ENCODE data around the gene TTC21A. TPM values are rescaled to one million over a fixed set of nuclear protein-coding genes. Genes with fewer than 3 reads are reported as not detected.

Gene TTC21A
- total RNA-seq, 1 experiment from 2014 or later: 7.7 TPM

DNA sequence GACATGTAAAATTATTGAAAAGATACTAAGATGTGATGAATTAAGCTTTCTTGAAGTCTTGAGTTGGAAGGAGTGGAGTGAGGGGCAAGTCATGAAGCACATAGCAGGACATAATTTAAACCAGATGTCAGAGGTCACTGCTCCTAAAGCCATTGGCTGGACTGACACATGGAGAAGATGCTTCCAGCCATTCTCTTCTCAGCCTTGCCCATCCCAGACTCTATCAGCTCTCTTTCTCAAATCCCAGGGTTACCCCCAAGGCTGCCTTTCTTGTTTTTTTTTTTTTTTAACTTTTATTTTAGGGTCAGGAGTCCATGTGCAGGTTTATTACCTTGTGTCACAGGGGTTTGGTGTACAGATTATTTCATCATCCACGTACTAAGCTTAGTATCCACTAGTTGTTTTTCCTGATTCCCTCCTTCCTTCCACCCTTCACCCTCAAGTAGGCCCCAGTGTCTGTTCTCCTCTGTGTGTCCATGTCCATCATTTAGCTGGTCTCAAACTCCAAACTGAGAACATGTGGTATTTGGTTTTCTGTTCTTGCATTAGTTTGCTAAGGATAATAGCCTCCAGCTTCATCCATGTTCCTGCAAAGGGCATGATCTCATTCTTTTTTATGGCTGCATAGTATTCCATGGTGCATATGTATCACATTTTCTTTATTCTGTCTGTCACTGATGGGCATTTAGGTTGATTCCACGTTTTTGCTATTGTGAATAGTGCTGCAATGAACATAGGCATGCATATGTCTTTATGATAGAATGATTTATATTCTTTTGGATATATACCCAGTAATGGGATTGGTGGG, 66.0 kb downstream of the TTC21A start:
- Histone ChIP-seq H3K4me3 (ENCODE audit: low read depth in 2 of 2, low read length in 2 of 2) (no peak overlapping the region), H3K4me1 (ENCODE audit: control insufficient read depth, insufficient read depth, low read length) (peaks cover 7% of the 10 kb centered on the region; the same call in 1 of the 2 replicates), H3K36me3 (ENCODE audit: control insufficient read depth, insufficient read depth, low read length) (no peaks in the 10 kb centered on the region), H3K9me3 (ENCODE audit: control insufficient read depth, insufficient read depth, low read depth, low read length) (no peaks in the 10 kb centered on the region), H3K27ac (ENCODE audit: low read length) (no peak overlapping the region), H3K27me3 (ENCODE audit: control insufficient read depth, insufficient read depth, low read length) (no peaks in the 10 kb centered on the region)
- in situ Hi-C loops (cut with HindIII; ENCODE audit: low pct_unique_long_range_greater_than_20kb, low sequenced_read_pairs): no loop called here
- intact Hi-C loops (cut with micrococcal nuclease; ENCODE audit: unreplicated experiment): no loop called here
- DNase-seq (ENCODE audit: low read depth, low spot score): no peak
- POLR2A ChIA-PET: no interaction called here
- CTCF ChIA-PET: no interaction called here
- no TSS peak for BruUV-seq (replicated peaks)
- TF ChIP-seq POLR2AphosphoS5 (IDR thresholded peaks at IDR 0.05; ENCODE audit: low read depth, low read length) (no peak), CTCF (IDR thresholded peaks at IDR 0.05) (no peak), SIN3A (IDR thresholded peaks at IDR 0.05; ENCODE audit: borderline replicate concordance, insufficient read depth, low read depth, low read length) (no peak), TCF7L2 (IDR thresholded peaks at IDR 0.05; ENCODE audit: low read depth, low read length) (no peak)
- TF ChIP-seq, protein P1, sequence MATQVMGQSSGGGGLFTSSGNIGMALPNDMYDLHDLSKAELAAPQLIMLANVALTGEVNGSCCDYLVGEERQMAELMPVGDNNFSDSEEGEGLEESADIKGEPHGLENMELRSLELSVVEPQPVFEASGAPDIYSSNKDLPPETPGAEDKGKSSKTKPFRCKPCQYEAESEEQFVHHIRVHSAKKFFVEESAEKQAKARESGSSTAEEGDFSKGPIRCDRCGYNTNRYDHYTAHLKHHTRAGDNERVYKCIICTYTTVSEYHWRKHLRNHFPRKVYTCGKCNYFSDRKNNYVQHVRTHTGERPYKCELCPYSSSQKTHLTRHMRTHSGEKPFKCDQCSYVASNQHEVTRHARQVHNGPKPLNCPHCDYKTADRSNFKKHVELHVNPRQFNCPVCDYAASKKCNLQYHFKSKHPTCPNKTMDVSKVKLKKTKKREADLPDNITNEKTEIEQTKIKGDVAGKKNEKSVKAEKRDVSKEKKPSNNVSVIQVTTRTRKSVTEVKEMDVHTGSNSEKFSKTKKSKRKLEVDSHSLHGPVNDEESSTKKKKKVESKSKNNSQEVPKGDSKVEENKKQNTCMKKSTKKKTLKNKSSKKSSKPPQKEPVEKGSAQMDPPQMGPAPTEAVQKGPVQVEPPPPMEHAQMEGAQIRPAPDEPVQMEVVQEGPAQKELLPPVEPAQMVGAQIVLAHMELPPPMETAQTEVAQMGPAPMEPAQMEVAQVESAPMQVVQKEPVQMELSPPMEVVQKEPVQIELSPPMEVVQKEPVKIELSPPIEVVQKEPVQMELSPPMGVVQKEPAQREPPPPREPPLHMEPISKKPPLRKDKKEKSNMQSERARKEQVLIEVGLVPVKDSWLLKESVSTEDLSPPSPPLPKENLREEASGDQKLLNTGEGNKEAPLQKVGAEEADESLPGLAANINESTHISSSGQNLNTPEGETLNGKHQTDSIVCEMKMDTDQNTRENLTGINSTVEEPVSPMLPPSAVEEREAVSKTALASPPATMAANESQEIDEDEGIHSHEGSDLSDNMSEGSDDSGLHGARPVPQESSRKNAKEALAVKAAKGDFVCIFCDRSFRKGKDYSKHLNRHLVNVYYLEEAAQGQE (IDR thresholded peaks at IDR 0.05; ENCODE audit: insufficient read depth in 1 of 2, low read depth in 2 of 2, low read length in 1 of 2): no peak
- ATAC-seq: no peak

- no peak for DNase-seq (ENCODE audit: low read depth, low spot score)
- Histone ChIP-seq H3K4me3 (ENCODE audit: low read depth in 2 of 2, low read length in 2 of 2) (no peak overlapping the region), H3K27me3 (ENCODE audit: control insufficient read depth, insufficient read depth, low read length) (no peaks in the 10 kb centered on the region), H3K4me1 (ENCODE audit: control insufficient read depth, insufficient read depth, low read length) (peaks cover 9% of the 10 kb centered on the region), H3K9me3 (ENCODE audit: control insufficient read depth, insufficient read depth, low read depth, low read length) (no peaks in the 10 kb centered on the region), H3K36me3 (ENCODE audit: control insufficient read depth, insufficient read depth, low read length) (no peaks in the 10 kb centered on the region), H3K27ac (ENCODE audit: low read length) (no peak overlapping the region)
- ATAC-seq: no peak
- CTCF ChIA-PET: no interaction called here
- intact Hi-C loops (cut with micrococcal nuclease; ENCODE audit: unreplicated experiment) (no loop called here), in situ Hi-C loops (cut with HindIII; ENCODE audit: low pct_unique_long_range_greater_than_20kb, low sequenced_read_pairs) (no loop called here)
- POLR2A ChIA-PET: no interaction called here
- no TSS peak for BruUV-seq (replicated peaks)
- TF ChIP-seq TCF7L2 (IDR thresholded peaks at IDR 0.05; ENCODE audit: low read depth, low read length): no peak
- TF ChIP-seq, protein P1 (IDR thresholded peaks at IDR 0.05; ENCODE audit: insufficient read depth in 1 of 2, low read depth in 2 of 2, low read length in 1 of 2): no peak
- TF ChIP-seq SIN3A (IDR thresholded peaks at IDR 0.05; ENCODE audit: borderline replicate concordance, insufficient read depth, low read depth, low read length): no peak
- no peak for TF ChIP-seq POLR2AphosphoS5 (IDR thresholded peaks at IDR 0.05; ENCODE audit: low read depth, low read length)
- no peak for TF ChIP-seq CTCF (IDR thresholded peaks at IDR 0.05)
Measured at GRCh38 chr3:39176025-39176714, 68.7 kb downstream of the TTC21A start.

All from Panc1 (cell line).